PC-3 (cell line): Measurements from ENCODE around the gene ZNF341. TPM values are rescaled to one million over a fixed set of nuclear protein-coding genes. Genes with fewer than 3 reads are reported as not detected.

ENCODE experiments used
- ATAC-seq: fragments of 200-7000 bp; cut with Tn5 transposase; 2 replicates; pipeline ENCODE4 v1.9.1; 2020; ENCODE audit warnings: mild to moderate bottlenecking, moderate library complexity
- BruUV-seq: library from RNA; stranded (reverse); fragments of 400-500 nt; replicated peaks from 2 replicates; lab custom pipeline; 2021; lab: Mats Ljungman, UMichigan
- CTCF ChIA-PET: fragments of 300-600 bp; sonication (Branson Sonifier 250); formaldehyde crosslinking; loops from one replicate; lab custom pipeline; 2022; ENCODE audit warnings: antibody characterized with exemption; lab: Charles Lee
- POLR2A ChIA-PET: fragments of 300-600 bp; sonication (Branson Sonifier 250); formaldehyde crosslinking; loops from one replicate; lab custom pipeline; 2022; ENCODE audit warnings: antibody characterized with exemption; ENCODE audit not compliant: unreplicated experiment; lab: Charles Lee
- DNase-seq: peaks from one replicate; pipeline ENCODE4 v3.0.0-alpha.2; 2015
- H2AFZ ChIP-seq: fragments of 300-600 bp; sonication (generic); 2 replicates; pipeline ENCODE4 v1.6.0; 2016; ENCODE audit warnings: antibody characterized with exemption, low read length
- H3F3A ChIP-seq: fragments of 300-600 bp; sonication (generic); one replicate; pipeline ENCODE4 v1.6.0; 2017; ENCODE audit warnings: antibody characterized with exemption, low read length, control low read depth, mild to moderate bottlenecking; ENCODE audit not compliant: unreplicated experiment
- H3K27ac ChIP-seq: fragments of 300-600 bp; sonication (generic); 2 replicates; pipeline ENCODE4 v1.5.1; 2016; ENCODE audit warnings: mild to moderate bottlenecking, low read length
- H3K27me3 ChIP-seq: fragments of 300-600 bp; sonication (generic); 2 replicates; pipeline ENCODE4 v1.6.1; 2016; ENCODE audit warnings: low read length, mixed read lengths
- H3K36me3 ChIP-seq: fragments of 300-600 bp; sonication (generic); 2 replicates; pipeline ENCODE4 v1.6.1; 2016; ENCODE audit warnings: low read depth, mixed run types, low read length, mixed read lengths
- H3K4me1 ChIP-seq: fragments of 300-600 bp; sonication (generic); 2 replicates; pipeline ENCODE4 v1.5.1; 2016; ENCODE audit warnings: low read length; ENCODE audit not compliant: insufficient read depth
- H3K4me2 ChIP-seq: fragments of 300-600 bp; sonication (generic); 2 replicates; pipeline ENCODE4 v1.6.0; 2016; ENCODE audit warnings: low read length
- H3K4me3 ChIP-seq: fragments of 300-600 bp; sonication (generic); 2 replicates; pipeline ENCODE4 v1.5.1; 2016; ENCODE audit warnings: mild to moderate bottlenecking, low read length, mixed read lengths
- H3K79me2 ChIP-seq: fragments of 300-600 bp; sonication (generic); 2 replicates; pipeline ENCODE4 v1.6.1; 2017; ENCODE audit warnings: low read length, mixed read lengths
- H3K9ac ChIP-seq: fragments of 300-600 bp; sonication (generic); 2 replicates; pipeline ENCODE4 v1.6.0; 2016; ENCODE audit warnings: mild to moderate bottlenecking, low read length
- H3K9me2 ChIP-seq: fragments of 300-600 bp; sonication (generic); replicated peaks from 2 replicates; pipeline ENCODE4 v1.6.1; 2016; ENCODE audit warnings: mixed run types, low read length, mixed read lengths
- H3K9me3 ChIP-seq: fragments of 300-600 bp; sonication (generic); 2 replicates; pipeline ENCODE4 v1.6.1; 2016; ENCODE audit warnings: low read length, mixed read lengths
- H4K20me1 ChIP-seq: fragments of 300-600 bp; sonication (generic); 2 replicates; pipeline ENCODE4 v1.6.1; 2016; ENCODE audit warnings: low read length, mixed read lengths
- CTCF ChIP-seq: fragments of 300-600 bp; sonication (generic); conservative IDR thresholded peaks from 2 replicates; pipeline ENCODE4 v1.5.1; 2017; ENCODE audit warnings: antibody characterized with exemption, low read depth, mild to moderate bottlenecking, low read length
- EZH2 ChIP-seq: fragments of 300-600 bp; sonication (generic); IDR thresholded peaks from one replicate; pipeline ENCODE4 v1.6.1; 2017; ENCODE audit warnings: antibody characterized with exemption, mild to moderate bottlenecking, low read length; ENCODE audit not compliant: unreplicated experiment
- EZH2phosphoT487 ChIP-seq: fragments of 300-600 bp; sonication (generic); IDR thresholded peaks from 2 replicates; pipeline ENCODE4 v1.6.1; 2018; ENCODE audit warnings: mild to moderate bottlenecking, antibody characterized with exemption, low read length, borderline replicate concordance
- intact Hi-C: fragments of 100-400 bp; cut with micrococcal nuclease; formaldehyde crosslinking; loops from 2 replicates; pipeline ENCODE4 v1.9.0; 2023
- total RNA-seq: library from RNA; depleted of rRNA; stranded (reverse); fragments of >200 nt; gene quantifications from 2 replicates; pipeline ENCODE4 v1.2.3, GENCODE V29; 2014

Gene ZNF341
- total RNA-seq, 1 experiment from 2014 or later, result 4.4 TPM

- Histone ChIP-seq H2AFZ (no peak overlapping the region), H3F3A (no peaks in the 10 kb centered on the region), H3K27me3 (no peaks in the 10 kb centered on the region), H3K9me3 (no peaks in the 10 kb centered on the region), H3K4me2 (no peak overlapping the region), H3K4me3 (no peak overlapping the region), H4K20me1 (no peaks in the 10 kb centered on the region), H3K36me3 (no peaks in the 10 kb centered on the region), H3K4me1 (no peaks in the 10 kb centered on the region), H3K9ac (no peak overlapping the region), H3K27ac (no peak overlapping the region), H3K9me2 (no peaks in the 10 kb centered on the region), H3K79me2 (no peaks in the 10 kb centered on the region)
- TF ChIP-seq EZH2phosphoT487 (no peak), EZH2 (no peak), CTCF (no peak)
- CTCF ChIA-PET, result no interaction called here
- DNase-seq, result no peak
- no TSS peak for BruUV-seq
- no peak for ATAC-seq
- intact Hi-C loops, result no loop called here
- POLR2A ChIA-PET, result no interaction called here
These were observed 27.4 kb upstream of the ZNF341 start for GRCh38 chr20:33704197-33704924.

- intact Hi-C loops, result no loop called here
- ChIA-PET CTCF (no interaction called here), POLR2A (no interaction called here)
- BruUV-seq, result no TSS peak
- H4K20me1 ChIP-seq, result no peaks in the 10 kb centered on the region
- no peak overlapping the region for H2AFZ ChIP-seq
- no peaks in the 10 kb centered on the region for H3F3A ChIP-seq
- peaks cover 6% of the 10 kb centered on the region; the same call in 1 of the 2 replicates for H3K4me1 ChIP-seq
- no peaks in the 10 kb centered on the region for H3K27me3 ChIP-seq
- TF ChIP-seq CTCF (no peak), EZH2phosphoT487 (no peak), EZH2 (no peak)
- no peak overlapping the region for H3K27ac ChIP-seq
- no peak overlapping the region for H3K4me2 ChIP-seq
- no peaks in the 10 kb centered on the region for H3K9me2 ChIP-seq
- H3K4me3 ChIP-seq, result no peak overlapping the region
- H3K9ac ChIP-seq, result no peak overlapping the region
- H3K36me3 ChIP-seq, result no peaks in the 10 kb centered on the region
- no peak for DNase-seq
- H3K9me3 ChIP-seq, result no peaks in the 10 kb centered on the region
- ATAC-seq, result no peak
- H3K79me2 ChIP-seq, result no peaks in the 10 kb centered on the region
These were observed 24.1 kb upstream of the ZNF341 start for GRCh38 chr20:33707668-33708067.

GRCh38 chr20:33709398-33709797 is 22.4 kb upstream of the ZNF341 start:
- Histone ChIP-seq H3K27me3 (no peaks in the 10 kb centered on the region), H3K9me3 (no peaks in the 10 kb centered on the region), H3K9ac (no peak overlapping the region), H3K79me2 (no peaks in the 10 kb centered on the region), H3K36me3 (no peaks in the 10 kb centered on the region), H3K9me2 (no peaks in the 10 kb centered on the region), H3K4me3 (no peak overlapping the region), H3F3A (no peaks in the 10 kb centered on the region), H3K4me1 (peaks cover 6% of the 10 kb centered on the region; the same call in 1 of the 2 replicates), H3K27ac (no peak overlapping the region), H2AFZ (no peak overlapping the region), H3K4me2 (no peak overlapping the region), H4K20me1 (no peaks in the 10 kb centered on the region)
- BruUV-seq, result no TSS peak
- no peak for DNase-seq
- ChIA-PET POLR2A (no interaction called here), CTCF (no interaction called here)
- intact Hi-C loops, result no loop called here
- no peak for TF ChIP-seq EZH2phosphoT487
- TF ChIP-seq CTCF, result no peak
- TF ChIP-seq EZH2, result no peak
- ATAC-seq, result no peak
